Astrocyte (in vitro differentiated cells and primary cell): ENCODE results near the gene PDZD11.

Experiments
- EZH2 ChIP-seq: IDR thresholded peaks from 2 replicates; pipeline ENCODE4 v1.6.1; 2012; ENCODE audit warnings: mild to moderate bottlenecking, low read length, inconsistent platforms; ENCODE audit not compliant: insufficient read depth
- TF ChIP-seq, protein P1 (sequence below): IDR thresholded peaks from 2 replicates; pipeline ENCODE4 v1.5.1; 2011; ENCODE audit warnings: low read depth, mild to moderate bottlenecking, inconsistent platforms, low read length, moderate library complexity; ENCODE audit not compliant: insufficient read depth

DNA sequence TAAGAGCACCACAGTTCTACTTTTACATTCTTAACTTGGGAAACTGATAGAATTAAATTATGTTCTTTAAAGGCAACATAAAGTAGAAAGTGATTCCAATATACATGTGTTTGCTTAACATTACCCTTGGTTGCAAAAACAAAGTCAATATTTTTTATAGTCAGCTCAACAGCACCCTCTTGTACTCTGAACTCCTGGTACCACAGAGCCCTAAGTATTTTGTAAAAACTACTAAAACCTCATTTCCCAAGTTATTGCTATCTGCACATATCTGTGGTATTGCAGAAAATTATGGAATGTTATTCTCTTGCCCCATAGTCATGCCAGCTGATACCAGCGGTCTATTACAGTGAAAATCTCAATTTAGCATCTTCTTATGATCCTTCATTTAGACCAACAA lies 3.1 kb upstream of the PDZD11 start:
- TF ChIP-seq, protein P1, sequence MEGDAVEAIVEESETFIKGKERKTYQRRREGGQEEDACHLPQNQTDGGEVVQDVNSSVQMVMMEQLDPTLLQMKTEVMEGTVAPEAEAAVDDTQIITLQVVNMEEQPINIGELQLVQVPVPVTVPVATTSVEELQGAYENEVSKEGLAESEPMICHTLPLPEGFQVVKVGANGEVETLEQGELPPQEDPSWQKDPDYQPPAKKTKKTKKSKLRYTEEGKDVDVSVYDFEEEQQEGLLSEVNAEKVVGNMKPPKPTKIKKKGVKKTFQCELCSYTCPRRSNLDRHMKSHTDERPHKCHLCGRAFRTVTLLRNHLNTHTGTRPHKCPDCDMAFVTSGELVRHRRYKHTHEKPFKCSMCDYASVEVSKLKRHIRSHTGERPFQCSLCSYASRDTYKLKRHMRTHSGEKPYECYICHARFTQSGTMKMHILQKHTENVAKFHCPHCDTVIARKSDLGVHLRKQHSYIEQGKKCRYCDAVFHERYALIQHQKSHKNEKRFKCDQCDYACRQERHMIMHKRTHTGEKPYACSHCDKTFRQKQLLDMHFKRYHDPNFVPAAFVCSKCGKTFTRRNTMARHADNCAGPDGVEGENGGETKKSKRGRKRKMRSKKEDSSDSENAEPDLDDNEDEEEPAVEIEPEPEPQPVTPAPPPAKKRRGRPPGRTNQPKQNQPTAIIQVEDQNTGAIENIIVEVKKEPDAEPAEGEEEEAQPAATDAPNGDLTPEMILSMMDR = no peak
- no peak for TF ChIP-seq EZH2
